Neutrophil (primary cell): ENCODE measurements around the gene ADAMTSL1.

ENCODE experiments used
- H3K27ac ChIP-seq: fragments of 200-600 bp; sonication (generic); 2 replicates; pipeline ENCODE4 v1.5.1; 2016; ENCODE audit warnings: mild to moderate bottlenecking, moderate library complexity
- H3K27me3 ChIP-seq: fragments of 200-600 bp; sonication (generic); 2 replicates; pipeline ENCODE4 v1.6.0; 2016; ENCODE audit warnings: mild to moderate bottlenecking
- H3K36me3 ChIP-seq: fragments of 200-600 bp; sonication (generic); 2 replicates; pipeline ENCODE4 v1.5.1; 2017
- H3K4me1 ChIP-seq, 2 experiments: fragments of 200-600 bp in 1 of 2; sonication (generic) in 1 of 2; 1 replicate in 1 of 2; 2 replicates in 1 of 2; pipeline versions ENCODE4 v1.5.1 to v1.6.1; 2013 to 2016; ENCODE audit warnings: low read depth in 1 of 2, low read length in 1 of 2, mild to moderate bottlenecking in 1 of 2, moderate library complexity in 1 of 2; ENCODE audit not compliant: control insufficient read depth in 1 of 2, insufficient read depth in 1 of 2
- H3K4me3 ChIP-seq, 2 experiments: fragments of 200-600 bp in 1 of 2; sonication (generic) in 1 of 2; 1 replicate in 1 of 2; 2 replicates in 1 of 2; pipeline ENCODE4 v1.5.1; 2013 to 2016; ENCODE audit warnings: low read depth in 1 of 2, low read length in 1 of 2, mild to moderate bottlenecking in 1 of 2, moderate library complexity in 1 of 2
- H3K9me3 ChIP-seq: fragments of 200-600 bp; sonication (generic); 2 replicates; pipeline ENCODE4 v1.5.1; 2016
- TF ChIP-seq, protein P1 (sequence below): fragments of 200-600 bp; sonication (generic); IDR thresholded peaks from 2 replicates; pipeline ENCODE4 v1.5.1; 2016; ENCODE audit warnings: antibody characterized with exemption

The ADAMTSL1 gene

DNA sequence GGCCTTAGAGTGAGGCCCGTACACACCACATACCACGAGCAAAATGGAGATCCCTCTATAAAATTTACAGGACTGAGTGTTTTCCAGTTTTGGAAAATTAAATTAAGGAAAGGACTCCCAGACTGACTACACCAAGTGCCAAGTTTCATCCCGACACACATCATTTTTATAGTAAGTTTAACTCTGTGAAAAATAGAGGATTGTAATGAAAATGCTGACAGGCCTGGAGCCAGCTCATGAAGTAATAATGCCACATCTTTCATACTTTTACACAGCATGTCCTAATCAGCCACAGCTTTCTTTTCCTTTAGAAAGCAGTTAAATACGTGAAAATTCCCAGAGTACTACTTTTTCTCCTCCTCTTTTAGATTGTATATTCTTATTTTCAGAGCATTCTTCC, 389.8 kb downstream of the ADAMTSL1 start:
- Histone ChIP-seq H3K27me3 (no peaks in the 10 kb centered on the region), H3K36me3 (no peaks in the 10 kb centered on the region), H3K27ac (no peak overlapping the region), H3K9me3 (no peaks in the 10 kb centered on the region), H3K4me3 (no peak overlapping the region), H3K4me1 (no peaks in the 10 kb centered on the region)
- TF ChIP-seq, protein P1, sequence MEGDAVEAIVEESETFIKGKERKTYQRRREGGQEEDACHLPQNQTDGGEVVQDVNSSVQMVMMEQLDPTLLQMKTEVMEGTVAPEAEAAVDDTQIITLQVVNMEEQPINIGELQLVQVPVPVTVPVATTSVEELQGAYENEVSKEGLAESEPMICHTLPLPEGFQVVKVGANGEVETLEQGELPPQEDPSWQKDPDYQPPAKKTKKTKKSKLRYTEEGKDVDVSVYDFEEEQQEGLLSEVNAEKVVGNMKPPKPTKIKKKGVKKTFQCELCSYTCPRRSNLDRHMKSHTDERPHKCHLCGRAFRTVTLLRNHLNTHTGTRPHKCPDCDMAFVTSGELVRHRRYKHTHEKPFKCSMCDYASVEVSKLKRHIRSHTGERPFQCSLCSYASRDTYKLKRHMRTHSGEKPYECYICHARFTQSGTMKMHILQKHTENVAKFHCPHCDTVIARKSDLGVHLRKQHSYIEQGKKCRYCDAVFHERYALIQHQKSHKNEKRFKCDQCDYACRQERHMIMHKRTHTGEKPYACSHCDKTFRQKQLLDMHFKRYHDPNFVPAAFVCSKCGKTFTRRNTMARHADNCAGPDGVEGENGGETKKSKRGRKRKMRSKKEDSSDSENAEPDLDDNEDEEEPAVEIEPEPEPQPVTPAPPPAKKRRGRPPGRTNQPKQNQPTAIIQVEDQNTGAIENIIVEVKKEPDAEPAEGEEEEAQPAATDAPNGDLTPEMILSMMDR = no peak

DNA sequence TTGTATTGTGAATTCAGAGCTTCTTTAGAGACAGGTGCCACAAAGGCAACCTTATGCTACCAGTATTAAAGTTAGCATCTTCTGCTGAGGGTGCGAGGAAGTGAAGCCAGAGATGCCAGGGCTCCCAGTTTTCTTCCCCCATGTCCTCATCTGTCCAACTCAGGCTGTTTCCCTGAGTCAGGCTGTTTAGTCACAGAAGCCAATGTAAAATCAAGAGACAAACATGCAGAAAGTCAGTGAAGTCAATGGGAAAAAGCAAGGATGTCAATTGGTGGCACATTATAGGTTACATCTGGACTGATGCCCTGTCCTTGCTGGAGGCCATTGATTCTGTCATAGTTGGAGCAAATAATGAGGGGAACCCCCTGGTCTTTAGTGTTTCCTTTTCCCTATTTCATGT, 390.6 kb downstream of the ADAMTSL1 start:
- TF ChIP-seq, protein P1 = no peak
- no peaks in the 10 kb centered on the region for H3K27me3 ChIP-seq
- no peaks in the 10 kb centered on the region for H3K36me3 ChIP-seq
- H3K9me3 ChIP-seq = no peaks in the 10 kb centered on the region
- H3K4me3 ChIP-seq = no peak overlapping the region
- no peaks in the 10 kb centered on the region for H3K4me1 ChIP-seq
- no peak overlapping the region for H3K27ac ChIP-seq

GRCh38 chr9:18865542-18865941, 391.6 kb downstream of the ADAMTSL1 start:
- H3K4me3 ChIP-seq = no peak overlapping the region
- TF ChIP-seq, protein P1 = no peak
- no peak overlapping the region for H3K27ac ChIP-seq
- no peaks in the 10 kb centered on the region for H3K27me3 ChIP-seq
- H3K9me3 ChIP-seq = no peaks in the 10 kb centered on the region
- H3K4me1 ChIP-seq = no peaks in the 10 kb centered on the region
- no peaks in the 10 kb centered on the region for H3K36me3 ChIP-seq

DNA sequence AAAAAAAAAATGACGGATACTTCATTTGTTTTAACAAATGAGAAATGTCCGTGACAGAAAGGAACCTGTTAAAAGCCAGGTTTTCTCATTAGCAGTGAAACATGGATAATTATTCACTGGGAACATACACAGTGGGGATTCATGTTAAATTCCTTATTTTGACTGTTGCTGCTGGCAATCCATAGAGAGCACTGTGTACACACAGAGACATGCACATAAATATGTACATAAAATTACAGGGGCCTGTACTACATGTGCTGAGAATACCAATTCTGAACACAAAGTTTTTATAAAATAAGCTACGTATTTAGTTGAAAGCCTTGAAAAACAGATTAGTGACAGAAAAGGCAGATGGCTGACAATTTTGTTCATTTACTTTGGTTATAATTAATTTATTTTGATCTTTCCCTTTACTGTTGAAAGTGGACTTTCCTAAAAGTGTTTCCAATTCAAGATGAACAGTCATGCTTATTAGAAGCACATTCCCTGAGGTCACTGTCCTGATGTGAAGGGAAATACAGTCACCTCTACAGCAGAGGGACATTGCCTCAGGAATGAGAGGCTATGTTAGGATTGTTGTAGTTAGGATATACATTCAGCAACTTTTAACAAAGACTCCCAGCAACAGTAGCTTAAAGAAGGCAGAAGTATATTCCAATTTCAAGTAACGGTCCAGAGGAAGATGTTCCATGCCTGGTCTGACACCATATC, 392.3 kb downstream of the ADAMTSL1 start:
- TF ChIP-seq, protein P1 = no peak
- Histone ChIP-seq H3K36me3 (no peaks in the 10 kb centered on the region), H3K4me1 (no peaks in the 10 kb centered on the region), H3K27ac (no peak overlapping the region), H3K9me3 (no peaks in the 10 kb centered on the region), H3K4me3 (no peak overlapping the region), H3K27me3 (no peaks in the 10 kb centered on the region)

GRCh38 chr9:18869725-18870124, 395.8 kb downstream of the ADAMTSL1 start:
- H3K36me3 ChIP-seq = no peaks in the 10 kb centered on the region
- no peaks in the 10 kb centered on the region for H3K9me3 ChIP-seq
- no peak overlapping the region for H3K27ac ChIP-seq
- no peak overlapping the region for H3K4me3 ChIP-seq
- TF ChIP-seq, protein P1 = no peak
- H3K4me1 ChIP-seq = no peaks in the 10 kb centered on the region
- no peaks in the 10 kb centered on the region for H3K27me3 ChIP-seq
